Tibial artery (tissue), 4 donors: ENCODE results near the gene CCDC40.

Experiments used
- DNase-seq, 2 donors: peaks; one replicate each; pipeline ENCODE4 v3.0.0-alpha.2; 2019
- H3K27ac ChIP-seq, 2 donors: fragments of 200-600 bp; sonication (generic) in 1 of 2; 1 replicate in 1 of 2; 2 replicates in 1 of 2; pipeline ENCODE4 v1.5.1; 2018 to 2019; ENCODE audit warnings: mild to moderate bottlenecking in 1 of 2
- H3K27me3 ChIP-seq, 2 donors: fragments of 200-600 bp; sonication (generic) in 1 of 2; one replicate each; pipeline versions ENCODE4 v1.5.1 to v1.6.0; 2016 to 2019
- H3K36me3 ChIP-seq, 3 donors: fragments of 200-600 bp; sonication (generic) in 2 of 3; one replicate each; pipeline ENCODE4 v1.5.1; 2016 to 2019; ENCODE audit warnings: mild to moderate bottlenecking in 2 of 3
- H3K4me1 ChIP-seq, 4 donors: fragments of 200-600 bp; sonication (generic) in 2 of 4; 1 replicate in 3 of 4; 2 replicates in 1 of 4; pipeline ENCODE4 v1.5.1; 2016 to 2019
- H3K4me3 ChIP-seq, 2 donors: fragments of 200-600 bp; sonication (generic) in 1 of 2; 1 replicate in 1 of 2; 2 replicates in 1 of 2; pipeline ENCODE4 v1.5.1; 2018 to 2019; ENCODE audit warnings: mild to moderate bottlenecking in 2 of 2
- H3K9me3 ChIP-seq, 3 donors: fragments of 200-600 bp; sonication (generic) in 1 of 3; one replicate each; pipeline ENCODE4 v1.5.1; 2016 to 2019
- intact Hi-C: fragments of 100-400 bp; cut with DNase I; formaldehyde crosslinking; loops from one replicate; pipeline ENCODE4 v1.15.0; 2023; ENCODE audit warnings: low total_unique reads
- TF ChIP-seq, protein P1 (sequence below), 2 experiments: fragments of 200-600 bp in 1 of 2; fragments of 450-650 bp in 1 of 2; IDR thresholded peaks; one replicate each; pipeline ENCODE4 v1.5.1; 2017 to 2019; ENCODE audit warnings: antibody characterized with exemption in 2 of 2, mild to moderate bottlenecking in 1 of 2, moderate library complexity in 1 of 2

Gene CCDC40

DNA sequence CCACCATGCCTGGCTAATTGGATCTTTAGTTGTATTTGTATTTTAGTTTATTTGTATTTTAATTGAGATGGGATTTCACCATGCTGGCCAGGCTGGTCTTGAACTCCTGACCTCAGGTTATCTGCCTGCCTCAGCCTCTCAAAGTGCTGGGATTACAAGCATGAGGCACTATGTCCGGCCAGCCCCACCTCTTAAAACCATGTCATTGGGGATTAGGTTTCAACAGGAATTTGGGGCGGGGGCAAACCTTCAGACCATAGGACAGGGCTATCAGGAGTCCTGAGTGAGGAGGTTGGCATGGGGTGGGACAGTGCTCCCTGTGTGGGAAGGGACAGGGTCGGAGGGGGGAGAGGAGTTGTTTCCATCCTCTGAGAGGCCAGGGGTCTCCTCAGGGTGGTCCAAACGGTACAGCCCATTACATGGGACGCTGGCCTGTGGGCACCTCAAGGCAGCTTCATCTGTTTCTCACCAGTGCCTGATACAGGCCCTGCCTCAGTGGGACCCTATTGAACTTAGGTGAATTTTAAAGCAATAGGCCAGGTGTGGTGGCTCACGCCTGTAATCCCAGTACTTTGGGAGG, 86.6 kb downstream of the CCDC40 start:
- intact Hi-C loops: no loop called here
- Histone ChIP-seq H3K27me3 (peaks cover 0 to 23% of the 10 kb centered on the region in 2 donors), H3K36me3 (peaks cover 0 to 20% (median 6%) of the 10 kb centered on the region in 3 donors), H3K27ac (no peak overlapping the region), H3K4me1 (peaks cover 0 to 7% (median 0%) of the 10 kb centered on the region in 4 donors), H3K9me3 (no peaks in the 10 kb centered on the region), H3K4me3 (no peak overlapping the region)
- TF ChIP-seq, protein P1, sequence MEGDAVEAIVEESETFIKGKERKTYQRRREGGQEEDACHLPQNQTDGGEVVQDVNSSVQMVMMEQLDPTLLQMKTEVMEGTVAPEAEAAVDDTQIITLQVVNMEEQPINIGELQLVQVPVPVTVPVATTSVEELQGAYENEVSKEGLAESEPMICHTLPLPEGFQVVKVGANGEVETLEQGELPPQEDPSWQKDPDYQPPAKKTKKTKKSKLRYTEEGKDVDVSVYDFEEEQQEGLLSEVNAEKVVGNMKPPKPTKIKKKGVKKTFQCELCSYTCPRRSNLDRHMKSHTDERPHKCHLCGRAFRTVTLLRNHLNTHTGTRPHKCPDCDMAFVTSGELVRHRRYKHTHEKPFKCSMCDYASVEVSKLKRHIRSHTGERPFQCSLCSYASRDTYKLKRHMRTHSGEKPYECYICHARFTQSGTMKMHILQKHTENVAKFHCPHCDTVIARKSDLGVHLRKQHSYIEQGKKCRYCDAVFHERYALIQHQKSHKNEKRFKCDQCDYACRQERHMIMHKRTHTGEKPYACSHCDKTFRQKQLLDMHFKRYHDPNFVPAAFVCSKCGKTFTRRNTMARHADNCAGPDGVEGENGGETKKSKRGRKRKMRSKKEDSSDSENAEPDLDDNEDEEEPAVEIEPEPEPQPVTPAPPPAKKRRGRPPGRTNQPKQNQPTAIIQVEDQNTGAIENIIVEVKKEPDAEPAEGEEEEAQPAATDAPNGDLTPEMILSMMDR (IDR thresholded peaks at IDR 0.05): no peak
- DNase-seq: no peak

GRCh38 chr17:80123791-80124190, 87.3 kb downstream of the CCDC40 start:
- H3K27ac ChIP-seq: no peak overlapping the region
- intact Hi-C loops: no loop called here
- no peaks in the 10 kb centered on the region for H3K9me3 ChIP-seq
- peaks cover 0 to 13% (median 0%) of the 10 kb centered on the region in 3 donors for H3K36me3 ChIP-seq
- no peak for DNase-seq
- peaks cover 0 to 23% of the 10 kb centered on the region in 2 donors for H3K27me3 ChIP-seq
- no peak overlapping the region for H3K4me3 ChIP-seq
- H3K4me1 ChIP-seq: peaks cover 0 to 7% (median 0%) of the 10 kb centered on the region in 4 donors
- TF ChIP-seq, protein P1 (IDR thresholded peaks at IDR 0.05): no peak

DNA sequence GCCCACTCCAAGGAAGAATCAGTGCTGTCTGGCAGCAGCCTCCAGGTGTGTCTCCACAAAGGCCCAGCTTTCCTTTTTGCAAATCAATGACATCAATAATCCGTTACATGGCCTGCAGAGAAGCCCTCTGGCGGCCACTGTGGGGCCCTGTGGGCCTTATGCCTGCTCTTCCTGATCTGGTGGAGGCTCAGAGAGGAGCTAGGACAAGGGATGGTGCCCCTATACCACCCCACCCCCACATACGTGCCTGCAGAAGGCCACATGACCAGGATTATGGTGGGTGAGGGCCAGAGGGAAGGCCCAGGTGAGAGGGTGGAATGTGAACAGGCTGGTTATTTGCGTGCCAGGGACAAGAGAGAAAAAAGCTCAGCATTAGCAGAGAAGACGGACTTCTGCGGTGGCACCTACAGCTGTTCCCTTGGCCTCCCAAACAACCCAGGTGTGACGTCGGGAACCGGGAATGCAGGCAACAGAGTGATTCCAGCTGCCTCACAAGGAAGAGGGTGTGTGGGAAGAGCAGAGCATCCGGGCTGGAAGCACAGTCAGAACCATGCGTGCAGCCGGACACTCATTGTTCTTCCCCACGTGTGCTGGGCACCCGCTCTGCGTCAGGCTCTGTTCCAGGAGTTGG, 88.0 kb downstream of the CCDC40 start:
- peaks cover 0 to 6% (median 0%) of the 10 kb centered on the region in 3 donors for H3K36me3 ChIP-seq
- H3K4me3 ChIP-seq: no peak overlapping the region
- intact Hi-C loops: no loop called here
- H3K9me3 ChIP-seq: no peaks in the 10 kb centered on the region
- no peak for DNase-seq
- TF ChIP-seq, protein P1 (IDR thresholded peaks at IDR 0.05): no peak
- H3K4me1 ChIP-seq: peaks cover 0 to 7% (median 0%) of the 10 kb centered on the region in 4 donors
- H3K27me3 ChIP-seq: peaks cover 0 to 23% of the 10 kb centered on the region in 2 donors
- no peak overlapping the region for H3K27ac ChIP-seq

GRCh38 chr17:80125656-80126448, 89.4 kb downstream of the CCDC40 start:
- H3K36me3 ChIP-seq: no peaks in the 10 kb centered on the region
- DNase-seq: no peak

DNA sequence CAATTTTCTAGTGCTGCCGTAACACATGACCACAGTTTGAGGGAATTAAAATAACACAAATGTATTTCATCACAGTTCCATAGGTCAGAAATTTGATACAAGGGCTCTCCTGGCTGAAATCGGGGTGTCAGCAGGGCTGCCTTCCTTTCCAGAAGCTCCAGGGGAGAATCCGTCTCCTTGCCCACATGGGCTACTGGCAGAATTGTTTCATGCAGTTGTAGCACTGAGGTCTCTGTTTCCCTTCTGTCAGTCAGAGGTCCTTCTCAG, 89.9 kb downstream of the CCDC40 start:
- no peak for DNase-seq
- no peak overlapping the region for H3K27ac ChIP-seq
- intact Hi-C loops: no loop called here
- H3K9me3 ChIP-seq: no peaks in the 10 kb centered on the region
- no peaks in the 10 kb centered on the region for H3K36me3 ChIP-seq
- TF ChIP-seq, protein P1 (IDR thresholded peaks at IDR 0.05): no peak
- peaks cover 0 to 7% (median 0%) of the 10 kb centered on the region in 4 donors for H3K4me1 ChIP-seq
- H3K27me3 ChIP-seq: peaks cover 0 to 23% of the 10 kb centered on the region in 2 donors
- no peak overlapping the region for H3K4me3 ChIP-seq

More at GRCh38 chr17:80125656-80126448, 89.4 kb downstream of the CCDC40 start:
- TF ChIP-seq, protein P1 (IDR thresholded peaks at IDR 0.05): no peak
- Histone ChIP-seq H3K27me3 (peaks cover 0 to 23% of the 10 kb centered on the region in 2 donors), H3K4me3 (no peak overlapping the region), H3K27ac (no peak overlapping the region), H3K4me1 (peaks cover 0 to 7% (median 0%) of the 10 kb centered on the region in 4 donors), H3K9me3 (no peaks in the 10 kb centered on the region)
- intact Hi-C loops: no loop called here
